K562 (cell line): ENCODE data around the gene DOK4. TPM values are rescaled to one million over a fixed set of nuclear protein-coding genes. Genes with fewer than 3 reads are reported as not detected.

ENCODE experiments used
- E2F3 ChIP-seq: fragments of 250-450 bp; sonication (Bioruptor Pico); IDR thresholded peaks from 2 replicates; pipeline ENCODE4 v1.4.0; 2020; ENCODE audit warnings: mild to moderate bottlenecking
- FOS ChIP-seq: IDR thresholded peaks from 3 replicates; pipeline ENCODE4 v1.6.1; 2011; ENCODE audit not compliant: insufficient read length; ENCODE audit errors: extremely low read depth
- FOXA3 ChIP-seq, 2 experiments: fragments of 450-650 bp in 1 of 2; sonication (generic) in 1 of 2; formaldehyde crosslinking; IDR thresholded peaks in 1 of 2; conservative IDR thresholded peaks in 1 of 2; 2 replicates each; pipeline versions ENCODE4 v1.4.0 to v1.8.0; 2020 to 2022; ENCODE audit warnings: mild to moderate bottlenecking in 2 of 2, missing genetic modification reagents in 1 of 2
- HDAC2 ChIP-seq: fragments of 450-650 bp; IDR thresholded peaks from 2 replicates; pipeline ENCODE4 v1.6.1; 2016; ENCODE audit warnings: mild to moderate bottlenecking
- MBD1 ChIP-seq: fragments of 250-450 bp; sonication (Bioruptor Pico); IDR thresholded peaks from 2 replicates; pipeline ENCODE4 v1.8.0; 2022; ENCODE audit warnings: inconsistent platforms
- PTRF ChIP-seq: fragments of 450-650 bp; IDR thresholded peaks from 2 replicates; pipeline ENCODE4 v1.6.1; 2016; ENCODE audit warnings: mild to moderate bottlenecking, missing genetic modification characterization, missing compliant biosample characterization
- SRSF7 ChIP-seq: fragments of 200-400 bp; formaldehyde crosslinking; optimal IDR thresholded peaks from 2 replicates; pipeline ENCODE3; 2017; ENCODE audit warnings: mild to moderate bottlenecking, low read depth, low read length
- SUPT5H ChIP-seq: fragments of 450-650 bp; IDR thresholded peaks from 2 replicates; pipeline ENCODE4 v1.6.1; 2016
- ZBTB26 ChIP-seq: fragments of 450-650 bp; formaldehyde crosslinking; IDR thresholded peaks from 2 replicates; pipeline ENCODE4 v1.4.0; 2022; ENCODE audit warnings: missing genetic modification characterization
- ZMIZ1 ChIP-seq, 2 experiments: fragments of 150-350 bp in 1 of 2; IDR thresholded peaks; 2 replicates each; pipeline ENCODE4 v1.6.1; 2012 to 2016; ENCODE audit warnings: low read depth in 2 of 2, low read length in 2 of 2, mild to moderate bottlenecking in 1 of 2, moderate library complexity in 1 of 2
- ZNF24 ChIP-seq: fragments of 450-650 bp; IDR thresholded peaks from 2 replicates; pipeline ENCODE4 v1.6.1; 2016
- ZNF449 ChIP-seq: fragments of 250-450 bp; sonication (Bioruptor Pico); IDR thresholded peaks from 2 replicates; pipeline ENCODE4 v1.8.0; 2022; ENCODE audit warnings: moderate library complexity, mild to moderate bottlenecking, inconsistent platforms
- ZNF609 ChIP-seq: sonication (generic); formaldehyde crosslinking; IDR thresholded peaks from 2 replicates; pipeline ENCODE4 v1.8.1; 2023; ENCODE audit warnings: missing genetic modification reagents, mild to moderate bottlenecking, borderline replicate concordance
- polyA plus RNA-seq, 8 experiments: library from polyadenylated mRNA; depleted of rRNA in 4 of 8; stranded (reverse) in 5 of 8; unstranded in 3 of 8; fragments of >200 nt; fragmentation: Nextera tagmentation in 2 of 8; fragmentation: Illumina TruSeq in 1 of 8; extraction: Ambion mirVana in 2 of 8; extraction: Trizol in 1 of 8; gene quantifications; 2 replicates each; pipeline versions ENCODE4 v1.2.1 to v1.2.3, GENCODE V29; 2011 to 2014; ENCODE audit warnings: inconsistent platforms in 1 of 8, missing spikeins in 1 of 8
- total RNA-seq, 7 experiments: library from RNA; depleted of rRNA in 6 of 7; stranded (reverse); fragments of >200 nt in 6 of 7; fragmentation: Illumina TruSeq in 2 of 7; extraction: Trizol in 2 of 7; gene quantifications; 2 replicates each; pipeline versions ENCODE4 v1.2.1 to v1.2.3, GENCODE V29; 2011 to 2021; ENCODE audit warnings: low replicate concordance in 1 of 7

The DOK4 gene
- total and polyA plus RNA-seq, 9 of the 15 experiments (the other 6 are each of a cell fraction or from before 2014, with no cell fraction given) = 0.10 to 14.4 (median 8.3) TPM

GRCh38 chr16:57462209-57462977 lies 23.9 kb downstream of the DOK4 start, which contains the start of gene POLR2C (continued):
- TF ChIP-seq ZBTB26 (CRISPR knock-in tag) = 0 out of 2 replicates have a peak, but pooled peaks have one; percentile 5
- no peak for TF ChIP-seq SRSF7
- no peak for TF ChIP-seq MBD1
- TF ChIP-seq FOS = no peak
- TF ChIP-seq HDAC2 = no peak
- TF ChIP-seq PTRF = no peak
- peak; percentile 76 for TF ChIP-seq ZNF24
- TF ChIP-seq ZNF449 (CRISPR knock-in tag) = no peak
- TF ChIP-seq ZNF609 (CRISPR knock-in tag) = no peak
- TF ChIP-seq ZMIZ1 (IDR thresholded peaks at IDR 0.05; ENCODE audit: low read depth in 2 of 2, low read length in 2 of 2) = peak in 1 of 2 experiments; percentile 82; a peak in 2 of 4 replicates
- no peak for TF ChIP-seq E2F3 (CRISPR knock-in tag)
- TF ChIP-seq FOXA3 (CRISPR knock-in tag; conservative IDR thresholded peaks at IDR 0.05 in 1 of 2, IDR thresholded peaks at IDR 0.05 in 1 of 2) = no peak; a peak in 1 of 4 replicates
- TF ChIP-seq SUPT5H = peak; percentile 97
